Activated CD4-positive, alpha-beta T cell treated with anti-CD3 and anti-CD28 coated beads, Interleukin-2, amount 10 ng/mL, durations not matched to agents 7 days and 5 days (primary cell): ENCODE measurements around the gene COX7B2. TPM values are rescaled to one million over a fixed set of nuclear protein-coding genes. Genes with fewer than 3 reads are reported as not detected.

Source experiments
- CTCF ChIA-PET: fragments of 350-600 bp; sonication (Branson Sonifier 250); formaldehyde crosslinking; loops from one replicate; lab custom pipeline; 2021; ENCODE audit warnings: antibody characterized with exemption; lab: Charles Lee
- POLR2A ChIA-PET: fragments of 350-600 bp; sonication (Branson Sonifier 250); formaldehyde crosslinking; loops from one replicate; lab custom pipeline; 2021; ENCODE audit warnings: antibody characterized with exemption; lab: Charles Lee
- DNase-seq: peaks from one replicate; pipeline ENCODE4 v3.0.0-alpha.2; 2020
- H3K27ac Mint-ChIP-seq: one replicate; pipeline ENCODE4 v1.8.0; 2021; ENCODE audit warnings: mild to moderate bottlenecking, moderate library complexity, mixed read lengths
- H3K27me3 Mint-ChIP-seq: one replicate; pipeline ENCODE4 v1.8.0; 2021; ENCODE audit warnings: mixed read lengths
- H3K36me3 Mint-ChIP-seq: one replicate; pipeline ENCODE4 v1.8.0; 2021; ENCODE audit warnings: low read depth, mixed read lengths
- H3K4me1 Mint-ChIP-seq: one replicate; pipeline ENCODE4 v1.8.0; 2021; ENCODE audit warnings: mixed read lengths
- H3K4me3 Mint-ChIP-seq: one replicate; pipeline ENCODE4 v1.8.0; 2021; ENCODE audit warnings: mild to moderate bottlenecking, moderate library complexity, mixed read lengths
- H3K9me3 Mint-ChIP-seq: one replicate; pipeline ENCODE4 v1.8.0; 2021; ENCODE audit warnings: mixed read lengths
- total RNA-seq, 2 experiments: library from RNA; stranded (reverse); gene quantifications; one replicate each; pipeline ENCODE4 v1.2.3, GENCODE V29; 2021

The COX7B2 gene
- total RNA-seq, 2 experiments from 2014 or later = not detected

- Mint-ChIP-seq H3K27ac (no peak overlapping the region), H3K27me3 (no peaks in the 10 kb centered on the region), H3K36me3 (no peaks in the 10 kb centered on the region), H3K4me1 (no peaks in the 10 kb centered on the region), H3K4me3 (no peak overlapping the region), H3K9me3 (peaks cover 3% of the 10 kb centered on the region)
- no peak for DNase-seq
- ChIA-PET CTCF (no interaction called here), POLR2A (no interaction called here)
Measured at GRCh38 chr4:46793036-46793435, 116.0 kb downstream of the COX7B2 start.

- no peak for DNase-seq
- peaks cover 5% of the 10 kb centered on the region for H3K9me3 Mint-ChIP-seq
- no peak overlapping the region for H3K27ac Mint-ChIP-seq
- no peak overlapping the region for H3K4me3 Mint-ChIP-seq
- no peaks in the 10 kb centered on the region for H3K27me3 Mint-ChIP-seq
- ChIA-PET POLR2A (no interaction called here), CTCF (no interaction called here)
- no peaks in the 10 kb centered on the region for H3K4me1 Mint-ChIP-seq
- no peaks in the 10 kb centered on the region for H3K36me3 Mint-ChIP-seq
Measured at GRCh38 chr4:46781434-46782092, 127.5 kb downstream of the COX7B2 start.

- DNase-seq = no peak
- ChIA-PET CTCF (no interaction called here), POLR2A (no interaction called here)
- H3K27me3 Mint-ChIP-seq = no peaks in the 10 kb centered on the region
- H3K4me3 Mint-ChIP-seq = no peak overlapping the region
- H3K27ac Mint-ChIP-seq = no peak overlapping the region
- no peaks in the 10 kb centered on the region for H3K4me1 Mint-ChIP-seq
- H3K9me3 Mint-ChIP-seq = no peaks in the 10 kb centered on the region
- H3K36me3 Mint-ChIP-seq = no peaks in the 10 kb centered on the region
Measured at GRCh38 chr4:46765465-46765864, 143.6 kb downstream of the COX7B2 start.

GRCh38 chr4:46730075-46730474 is 179.0 kb downstream of the COX7B2 start:
- H3K27me3 Mint-ChIP-seq = no peaks in the 10 kb centered on the region
- H3K27ac Mint-ChIP-seq = no peak overlapping the region
- H3K36me3 Mint-ChIP-seq = no peaks in the 10 kb centered on the region
- H3K4me3 Mint-ChIP-seq = no peak overlapping the region
- H3K9me3 Mint-ChIP-seq = peaks cover 13% of the 10 kb centered on the region
- ChIA-PET CTCF (no interaction called here), POLR2A (no interaction called here)
- H3K4me1 Mint-ChIP-seq = no peaks in the 10 kb centered on the region
- DNase-seq = no peak

- H3K4me1 Mint-ChIP-seq = no peaks in the 10 kb centered on the region
- no peaks in the 10 kb centered on the region for H3K36me3 Mint-ChIP-seq
- ChIA-PET CTCF (no interaction called here), POLR2A (no interaction called here)
- no peak overlapping the region for H3K4me3 Mint-ChIP-seq
- H3K27ac Mint-ChIP-seq = no peak overlapping the region
- H3K9me3 Mint-ChIP-seq = peaks cover 5% of the 10 kb centered on the region
- DNase-seq = no peak
- peaks cover 3% of the 10 kb centered on the region for H3K27me3 Mint-ChIP-seq
Measured at GRCh38 chr4:46720055-46720454, 189.0 kb downstream of the COX7B2 start.

GRCh38 chr4:46717950-46718349 is 191.1 kb downstream of the COX7B2 start:
- no peak overlapping the region for H3K27ac Mint-ChIP-seq
- no peaks in the 10 kb centered on the region for H3K9me3 Mint-ChIP-seq
- H3K4me1 Mint-ChIP-seq = no peaks in the 10 kb centered on the region

GRCh38 chr4:46715468-46715867 is 193.6 kb downstream of the COX7B2 start:
- H3K36me3 Mint-ChIP-seq = no peaks in the 10 kb centered on the region
- POLR2A ChIA-PET = no interaction called here
- H3K4me3 Mint-ChIP-seq = no peak overlapping the region
- no peak overlapping the region for H3K27ac Mint-ChIP-seq
- H3K9me3 Mint-ChIP-seq = no peaks in the 10 kb centered on the region
- CTCF ChIA-PET = no interaction called here
- DNase-seq = no peak
- H3K27me3 Mint-ChIP-seq = no peaks in the 10 kb centered on the region
- no peaks in the 10 kb centered on the region for H3K4me1 Mint-ChIP-seq

More at GRCh38 chr4:46717950-46718349, 191.1 kb downstream of the COX7B2 start:
- ChIA-PET CTCF (interaction anchor here (0.6 kb wide), 1 partner anchor 86 kb away, joined by 3 read pairs; no protein-coding TSS in a partner anchor), POLR2A (no interaction called here)
- H3K4me3 Mint-ChIP-seq = no peak overlapping the region
- DNase-seq = no peak
- no peaks in the 10 kb centered on the region for H3K36me3 Mint-ChIP-seq
- no peaks in the 10 kb centered on the region for H3K27me3 Mint-ChIP-seq

GRCh38 chr4:46698891-46699290 is 210.2 kb downstream of the COX7B2 start:
- no peak overlapping the region for H3K4me3 Mint-ChIP-seq
- H3K36me3 Mint-ChIP-seq = no peaks in the 10 kb centered on the region
- POLR2A ChIA-PET = no interaction called here
- DNase-seq = no peak
- no peak overlapping the region for H3K27ac Mint-ChIP-seq
- no peaks in the 10 kb centered on the region for H3K27me3 Mint-ChIP-seq
- H3K4me1 Mint-ChIP-seq = no peaks in the 10 kb centered on the region
- peaks cover 8% of the 10 kb centered on the region for H3K9me3 Mint-ChIP-seq
- CTCF ChIA-PET = no interaction called here

Other genes starting within 250 kb of the COX7B2 start
- not detected for gene GABRA4, start 84.3 kb upstream of the COX7B2 start, total RNA-seq
- gene GABRB1, start 122.3 kb upstream of the COX7B2 start, total RNA-seq = not detected